HCT116 (cell line): Measurements from ENCODE around the gene PEX11B. TPM values are rescaled to one million over a fixed set of nuclear protein-coding genes. Genes with fewer than 3 reads are reported as not detected.

Experiments
- ATAC-seq: fragments of 200-7000 bp; cut with Tn5 transposase; 2 replicates; pipeline ENCODE4 v1.9.1; 2020; ENCODE audit warnings: mild to moderate bottlenecking, moderate library complexity
- BruUV-seq: library from RNA; stranded (reverse); fragments of 400-500 nt; replicated peaks from 2 replicates; lab custom pipeline; 2021; lab: Mats Ljungman, UMichigan
- CTCF ChIA-PET: fragments of 300-600 bp; sonication (Branson Sonifier 250); formaldehyde crosslinking; loops from one replicate; lab custom pipeline; 2021; ENCODE audit warnings: antibody characterized with exemption; lab: Charles Lee
- POLR2A ChIA-PET: fragments of 300-600, 350-600 bp; sonication (Branson Sonifier 250); formaldehyde crosslinking; loops from one replicate; lab custom pipeline; 2021; ENCODE audit warnings: antibody characterized with exemption; lab: Charles Lee
- RAD21 ChIA-PET, 2 experiments: fragments of 300-600 bp; sonication (Branson Sonifier 250); formaldehyde crosslinking; loops; one replicate each; lab custom pipeline; 2023; ENCODE audit warnings: low total read pairs in 2 of 2; ENCODE audit not compliant: uncharacterized antibody in 2 of 2, unreplicated experiment in 2 of 2, low non-redundant PET in 1 of 2; lab: Charles Lee
- DNase-seq: peaks from one replicate; pipeline ENCODE4 v3.0.0-alpha.2; 2010; ENCODE audit warnings: low read depth, low spot score
- H2AFZ ChIP-seq: fragments of 200-600 bp; shearing (Covaris generic), sonication (generic); 2 replicates; pipeline ENCODE4 v1.6.1; 2017; ENCODE audit warnings: low read depth, mixed run types, mixed read lengths, antibody characterized with exemption, low read length; ENCODE audit not compliant: poor library complexity, severe bottlenecking
- H3K27ac ChIP-seq: 2 replicates; pipeline ENCODE4 v1.5.1; 2012; ENCODE audit warnings: low read depth, low read length
- H3K27me3 ChIP-seq: fragments of 200-600 bp; sonication (generic); 2 replicates; pipeline ENCODE4 v1.6.1; 2016; ENCODE audit warnings: mixed run types, low read length, mixed read lengths; ENCODE audit not compliant: insufficient read depth
- H3K36me3 ChIP-seq, 2 experiments: fragments of 200-500 bp in 1 of 2; fragments of 200-600 bp in 1 of 2; sonication (Bioruptor generic) in 1 of 2; sonication (generic) in 1 of 2; 2 replicates each; pipeline versions ENCODE4 v1.5.1 to v1.6.1; 2014 to 2016; ENCODE audit warnings: low read length in 2 of 2, inconsistent platforms in 1 of 2, mixed read lengths in 1 of 2, mixed run types in 1 of 2; ENCODE audit not compliant: insufficient read depth in 2 of 2, control insufficient read depth in 1 of 2
- H3K4me1 ChIP-seq, 2 experiments: fragments of 200-600 bp in 1 of 2; sonication (generic) in 1 of 2; 2 replicates each; pipeline versions ENCODE4 v1.5.1 to v1.6.1; 2012 to 2017; ENCODE audit warnings: low read length in 2 of 2, inconsistent platforms in 1 of 2, mild to moderate bottlenecking in 1 of 2, mixed read lengths in 1 of 2, mixed run types in 1 of 2, moderate library complexity in 1 of 2; ENCODE audit not compliant: insufficient read depth in 2 of 2, control insufficient read depth in 1 of 2
- H3K4me2 ChIP-seq: fragments of 200-600 bp; sonication (generic); 2 replicates; pipeline ENCODE4 v1.6.1; 2017; ENCODE audit warnings: mixed run types, low read length, mixed read lengths
- H3K4me3 ChIP-seq, 2 experiments: fragments of 200-600 bp in 1 of 2; sonication (generic) in 1 of 2; replicated peaks in 1 of 2; 2 replicates each; pipeline ENCODE4 v1.5.1; 2011 to 2016; ENCODE audit warnings: low read length in 2 of 2, control low read depth in 1 of 2, low read depth in 1 of 2, mild to moderate bottlenecking in 1 of 2, mixed read lengths in 1 of 2, mixed run types in 1 of 2
- H3K79me2 ChIP-seq: fragments of 200-600 bp; sonication (generic); 2 replicates; pipeline ENCODE4 v1.6.1; 2017; ENCODE audit warnings: mild to moderate bottlenecking, mixed run types, low read length, moderate library complexity, mixed read lengths; ENCODE audit not compliant: insufficient read depth
- H3K9ac ChIP-seq: fragments of 200-600 bp; sonication (generic); 2 replicates; pipeline ENCODE4 v1.6.1; 2016; ENCODE audit warnings: low read length, mixed read lengths
- H3K9me2 ChIP-seq: fragments of 200-600 bp; sonication (generic), shearing (Covaris generic); 2 replicates; pipeline ENCODE4 v1.6.1; 2017; ENCODE audit warnings: mixed run types, mild to moderate bottlenecking, moderate library complexity; ENCODE audit not compliant: insufficient read depth
- H3K9me3 ChIP-seq, 2 experiments: fragments of 200-500 bp in 1 of 2; fragments of 200-600 bp in 1 of 2; sonication (Bioruptor generic) in 1 of 2; sonication (generic) in 1 of 2; 2 replicates each; pipeline ENCODE4 v1.6.1; 2014 to 2017; ENCODE audit warnings: low read length in 2 of 2, mixed read lengths in 2 of 2, inconsistent platforms in 1 of 2, low read depth in 1 of 2, mild to moderate bottlenecking in 1 of 2, mixed run types in 1 of 2, moderate library complexity in 1 of 2; ENCODE audit not compliant: control insufficient read depth in 1 of 2, insufficient read depth in 1 of 2
- H4K20me1 ChIP-seq: fragments of 200-600 bp; sonication (generic), shearing (Covaris generic); 2 replicates; pipeline ENCODE4 v1.6.1; 2017; ENCODE audit warnings: mixed run types, mild to moderate bottlenecking, moderate library complexity; ENCODE audit not compliant: insufficient read depth
- POLR2AphosphoS5 ChIP-seq: IDR thresholded peaks from 2 replicates; pipeline ENCODE4 v1.6.1; 2011; ENCODE audit warnings: mild to moderate bottlenecking, low read depth, low read length, moderate library complexity
- intact Hi-C: fragments of 100-400 bp; cut with micrococcal nuclease; formaldehyde crosslinking; loops from 2 replicates; pipeline ENCODE4 v1.10.0; 2022
- total RNA-seq: library from RNA; stranded (reverse); gene quantifications from one replicate; pipeline ENCODE4 v1.2.1, GENCODE V29; 2021; ENCODE audit not compliant: unreplicated experiment
- TF ChIP-seq, protein P1 (sequence below): IDR thresholded peaks from 2 replicates; pipeline ENCODE4 v1.6.1; 2012
- TF ChIP-seq, protein P2 (sequence below): IDR thresholded peaks from 2 replicates; pipeline ENCODE4 v1.6.1; 2012; ENCODE audit warnings: low read depth

The PEX11B gene
- total RNA-seq, 1 experiment from 2014 or later = 20.9 TPM

DNA sequence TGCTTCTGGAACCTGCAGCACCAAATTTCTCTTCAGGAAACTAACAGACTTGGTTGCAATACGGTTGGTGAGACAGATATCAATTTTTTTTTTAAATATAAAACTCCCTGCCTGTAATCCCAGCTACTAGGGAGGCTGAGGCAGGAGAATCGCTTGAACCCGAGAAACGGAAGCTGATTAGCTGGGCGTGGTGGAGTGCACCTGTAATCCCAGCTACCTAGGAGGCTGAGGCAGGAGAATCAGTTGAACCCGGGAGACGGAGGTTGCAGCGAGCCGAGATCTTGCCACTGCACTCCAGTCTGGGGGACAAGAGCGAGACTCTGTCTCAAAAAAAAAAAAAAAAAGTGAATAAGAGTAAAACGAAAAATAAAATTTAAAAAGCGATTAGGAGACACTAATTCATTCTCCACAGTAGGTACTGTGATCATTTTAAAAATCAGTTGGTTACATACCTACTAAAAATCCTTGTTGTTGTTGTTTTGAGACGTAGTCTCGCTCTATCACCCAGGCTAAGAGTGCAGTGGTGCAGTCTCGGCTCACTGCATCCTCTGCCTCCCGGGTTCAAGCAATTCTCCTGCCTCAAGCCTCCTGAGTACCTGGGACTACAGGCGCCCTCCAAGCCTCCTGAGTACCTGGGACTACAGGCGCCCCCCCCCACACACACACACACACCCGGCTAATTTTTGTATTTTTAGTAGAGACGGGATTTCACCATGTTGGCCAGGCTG is 9.6 kb upstream of the PEX11B start:
- H3K27ac ChIP-seq = peak overlapping the region; percentile 99
- H3K36me3 ChIP-seq = peaks cover 5 to 6% of the 10 kb centered on the region in 2 experiments; a peak in 3 of 4 replicates
- ATAC-seq (peak; percentile 24), DNase-seq (no peak)
- intact Hi-C loops = no loop called here
- peaks cover 16% of the 10 kb centered on the region for H3K79me2 ChIP-seq
- no peaks in the 10 kb centered on the region for H3K9me3 ChIP-seq
- peak overlapping the region; percentile 97 for H3K9ac ChIP-seq
- H3K9me2 ChIP-seq = no peaks in the 10 kb centered on the region
- H4K20me1 ChIP-seq = no peaks in the 10 kb centered on the region
- H3K4me2 ChIP-seq = peak overlapping the region; percentile 81
- TSS peak; percentile 95 for BruUV-seq
- TF ChIP-seq POLR2AphosphoS5 = 0 out of 2 replicates have a peak, but pooled peaks have one; percentile 22
- TF ChIP-seq, protein P1, sequence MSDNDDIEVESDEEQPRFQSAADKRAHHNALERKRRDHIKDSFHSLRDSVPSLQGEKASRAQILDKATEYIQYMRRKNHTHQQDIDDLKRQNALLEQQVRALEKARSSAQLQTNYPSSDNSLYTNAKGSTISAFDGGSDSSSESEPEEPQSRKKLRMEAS = no peak
- TF ChIP-seq, protein P2, sequence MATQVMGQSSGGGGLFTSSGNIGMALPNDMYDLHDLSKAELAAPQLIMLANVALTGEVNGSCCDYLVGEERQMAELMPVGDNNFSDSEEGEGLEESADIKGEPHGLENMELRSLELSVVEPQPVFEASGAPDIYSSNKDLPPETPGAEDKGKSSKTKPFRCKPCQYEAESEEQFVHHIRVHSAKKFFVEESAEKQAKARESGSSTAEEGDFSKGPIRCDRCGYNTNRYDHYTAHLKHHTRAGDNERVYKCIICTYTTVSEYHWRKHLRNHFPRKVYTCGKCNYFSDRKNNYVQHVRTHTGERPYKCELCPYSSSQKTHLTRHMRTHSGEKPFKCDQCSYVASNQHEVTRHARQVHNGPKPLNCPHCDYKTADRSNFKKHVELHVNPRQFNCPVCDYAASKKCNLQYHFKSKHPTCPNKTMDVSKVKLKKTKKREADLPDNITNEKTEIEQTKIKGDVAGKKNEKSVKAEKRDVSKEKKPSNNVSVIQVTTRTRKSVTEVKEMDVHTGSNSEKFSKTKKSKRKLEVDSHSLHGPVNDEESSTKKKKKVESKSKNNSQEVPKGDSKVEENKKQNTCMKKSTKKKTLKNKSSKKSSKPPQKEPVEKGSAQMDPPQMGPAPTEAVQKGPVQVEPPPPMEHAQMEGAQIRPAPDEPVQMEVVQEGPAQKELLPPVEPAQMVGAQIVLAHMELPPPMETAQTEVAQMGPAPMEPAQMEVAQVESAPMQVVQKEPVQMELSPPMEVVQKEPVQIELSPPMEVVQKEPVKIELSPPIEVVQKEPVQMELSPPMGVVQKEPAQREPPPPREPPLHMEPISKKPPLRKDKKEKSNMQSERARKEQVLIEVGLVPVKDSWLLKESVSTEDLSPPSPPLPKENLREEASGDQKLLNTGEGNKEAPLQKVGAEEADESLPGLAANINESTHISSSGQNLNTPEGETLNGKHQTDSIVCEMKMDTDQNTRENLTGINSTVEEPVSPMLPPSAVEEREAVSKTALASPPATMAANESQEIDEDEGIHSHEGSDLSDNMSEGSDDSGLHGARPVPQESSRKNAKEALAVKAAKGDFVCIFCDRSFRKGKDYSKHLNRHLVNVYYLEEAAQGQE = no peak
- POLR2A ChIA-PET = interaction anchor here (0.6 to 2.1 kb wide), 18 partner anchors 9 to 647 kb away, joined by 3 to 22 read pairs (median 4); partner anchors contain the start of genes ANKRD34A, LIX1L, PEX11B and PIAS3
- peaks cover 9 to 18% of the 10 kb centered on the region in 2 experiments; a peak in 3 of 4 replicates for H3K4me1 ChIP-seq
- RAD21 ChIA-PET = interaction anchor here (0.7 to 1.5 kb wide), 4 partner anchors 30 to 83 kb away, joined by 3 to 5 read pairs (median 4); partner anchors contain the start of genes LIX1L (in 1 of the 2) and NUDT17 (in 1 of the 2)
- peak overlapping the region; percentile 86 to 88 for H3K4me3 ChIP-seq
- no peaks in the 10 kb centered on the region for H3K27me3 ChIP-seq
- CTCF ChIA-PET = interaction anchor here (1.0 to 2.1 kb wide), 9 partner anchors 9 to 79 kb away, joined by 3 to 11 read pairs (median 5); partner anchors contain the start of genes ANKRD34A, LIX1L, PIAS3 and POLR3GL
- H2AFZ ChIP-seq = no peak overlapping the region
